DOHH2 (cell line): Measurements from ENCODE around the gene PDE11A.

Experiments
- EZH2phosphoT487 ChIP-seq: fragments of 200-600 bp; sonication (generic); IDR thresholded peaks from 2 replicates; pipeline ENCODE4 v1.6.1; 2017; ENCODE audit warnings: borderline replicate concordance, mild to moderate bottlenecking, antibody characterized with exemption, low read length, moderate library complexity, mixed read lengths
- TF ChIP-seq, protein P1 (sequence below): fragments of 200-600 bp; sonication (generic); IDR thresholded peaks from one replicate; pipeline ENCODE4 v1.5.1; 2014; ENCODE audit warnings: antibody characterized with exemption, mild to moderate bottlenecking, low read depth, low read length; ENCODE audit not compliant: poor library complexity, severe bottlenecking

DNA sequence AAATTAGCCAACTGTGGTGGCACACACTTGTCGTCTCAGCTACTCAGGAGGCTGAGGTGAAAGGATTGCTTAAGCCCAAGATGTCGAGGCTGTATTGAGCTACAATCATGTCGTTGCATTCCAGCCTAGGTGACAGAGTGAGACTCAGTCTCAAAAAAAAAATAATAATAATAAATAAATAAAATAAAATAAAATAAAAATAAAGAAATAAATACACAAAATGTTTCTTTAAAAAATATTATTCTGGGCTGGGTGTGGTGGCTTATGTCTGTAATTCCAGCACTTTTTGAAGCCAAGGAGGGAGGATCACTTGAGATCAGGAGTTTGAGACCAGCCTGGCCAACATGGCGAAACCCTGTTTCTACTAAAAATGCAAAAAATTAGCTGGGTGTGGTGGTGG lies 407.2 kb downstream of the PDE11A start:
- TF ChIP-seq EZH2phosphoT487, result no peak
- TF ChIP-seq, protein P1, sequence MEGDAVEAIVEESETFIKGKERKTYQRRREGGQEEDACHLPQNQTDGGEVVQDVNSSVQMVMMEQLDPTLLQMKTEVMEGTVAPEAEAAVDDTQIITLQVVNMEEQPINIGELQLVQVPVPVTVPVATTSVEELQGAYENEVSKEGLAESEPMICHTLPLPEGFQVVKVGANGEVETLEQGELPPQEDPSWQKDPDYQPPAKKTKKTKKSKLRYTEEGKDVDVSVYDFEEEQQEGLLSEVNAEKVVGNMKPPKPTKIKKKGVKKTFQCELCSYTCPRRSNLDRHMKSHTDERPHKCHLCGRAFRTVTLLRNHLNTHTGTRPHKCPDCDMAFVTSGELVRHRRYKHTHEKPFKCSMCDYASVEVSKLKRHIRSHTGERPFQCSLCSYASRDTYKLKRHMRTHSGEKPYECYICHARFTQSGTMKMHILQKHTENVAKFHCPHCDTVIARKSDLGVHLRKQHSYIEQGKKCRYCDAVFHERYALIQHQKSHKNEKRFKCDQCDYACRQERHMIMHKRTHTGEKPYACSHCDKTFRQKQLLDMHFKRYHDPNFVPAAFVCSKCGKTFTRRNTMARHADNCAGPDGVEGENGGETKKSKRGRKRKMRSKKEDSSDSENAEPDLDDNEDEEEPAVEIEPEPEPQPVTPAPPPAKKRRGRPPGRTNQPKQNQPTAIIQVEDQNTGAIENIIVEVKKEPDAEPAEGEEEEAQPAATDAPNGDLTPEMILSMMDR, result no peak
